CD4-positive, alpha-beta T cell treated with Interleukin-6 at 100 ng/mL for 8 hours (primary cell): Measurements from ENCODE around the gene SLC4A5.
A peak's percentile ranks its signal among the peaks of the same experiment; 100 is the strongest.
"Not testable (repeated sequence)": the region's sequence is repeated elsewhere in the genome, so short reads cannot be mapped to it uniquely, and the experiment has no call there.

Experiments
- DNase-seq: peaks from one replicate; pipeline ENCODE4 v3.0.0-alpha.2; 2020; ENCODE audit warnings: mixed read lengths, low spot score

The SLC4A5 gene

GRCh38 chr2:74228772-74229171 lies 114.4 kb downstream of the SLC4A5 start:
- no peak for DNase-seq

- no peak for DNase-seq
Observed at GRCh38 chr2:74227646-74228045, 115.6 kb downstream of the SLC4A5 start.

- DNase-seq, result no peak
Observed at GRCh38 chr2:74226648-74227213, 116.5 kb downstream of the SLC4A5 start.

GRCh38 chr2:74225698-74226459 lies 117.3 kb downstream of the SLC4A5 start:
- DNase-seq, result no peak

GRCh38 chr2:74223941-74224770 lies 119.1 kb downstream of the SLC4A5 start:
- no peak for DNase-seq

GRCh38 chr2:74222300-74222650 lies 120.9 kb downstream of the SLC4A5 start:
- DNase-seq, result no peak

- no peak for DNase-seq
Observed at GRCh38 chr2:74221604-74222299, 121.5 kb downstream of the SLC4A5 start.

GRCh38 chr2:74221091-74221490 lies 122.1 kb downstream of the SLC4A5 start:
- DNase-seq, result no peak

- no peak for DNase-seq
Observed at GRCh38 chr2:74219846-74220486, 123.2 kb downstream of the SLC4A5 start.

GRCh38 chr2:74216642-74217041 lies 126.6 kb downstream of the SLC4A5 start:
- no peak for DNase-seq

- DNase-seq, result not testable (repeated sequence)
Observed at GRCh38 chr2:74215771-74216170, 127.4 kb downstream of the SLC4A5 start.

GRCh38 chr2:74212702-74213410 lies 130.4 kb downstream of the SLC4A5 start:
- DNase-seq, result no peak

GRCh38 chr2:74206180-74206688 lies 137.0 kb downstream of the SLC4A5 start:
- DNase-seq, result peak; percentile 44

GRCh38 chr2:74205596-74205995 lies 137.6 kb downstream of the SLC4A5 start:
- peak; percentile 25 for DNase-seq

GRCh38 chr2:74205113-74205512 lies 138.1 kb downstream of the SLC4A5 start:
- no peak for DNase-seq

GRCh38 chr2:74204436-74204835 lies 138.8 kb downstream of the SLC4A5 start:
- DNase-seq, result no peak

- DNase-seq, result no peak
Observed at GRCh38 chr2:74201596-74201995, 141.6 kb downstream of the SLC4A5 start.

- DNase-seq, result no peak
Observed at GRCh38 chr2:74201196-74201595, 142.0 kb downstream of the SLC4A5 start.

GRCh38 chr2:74199871-74200305 lies 143.3 kb downstream of the SLC4A5 start:
- DNase-seq, result no peak

GRCh38 chr2:74199275-74199701 lies 143.9 kb downstream of the SLC4A5 start:
- DNase-seq, result no peak
